ENCODE data around the gene DAZAP1.
"Not testable (repeated sequence)": the region's sequence is repeated elsewhere in the genome, so short reads cannot be mapped to it uniquely, and the experiment has no call there.

DAZAP1 gene

DNA sequence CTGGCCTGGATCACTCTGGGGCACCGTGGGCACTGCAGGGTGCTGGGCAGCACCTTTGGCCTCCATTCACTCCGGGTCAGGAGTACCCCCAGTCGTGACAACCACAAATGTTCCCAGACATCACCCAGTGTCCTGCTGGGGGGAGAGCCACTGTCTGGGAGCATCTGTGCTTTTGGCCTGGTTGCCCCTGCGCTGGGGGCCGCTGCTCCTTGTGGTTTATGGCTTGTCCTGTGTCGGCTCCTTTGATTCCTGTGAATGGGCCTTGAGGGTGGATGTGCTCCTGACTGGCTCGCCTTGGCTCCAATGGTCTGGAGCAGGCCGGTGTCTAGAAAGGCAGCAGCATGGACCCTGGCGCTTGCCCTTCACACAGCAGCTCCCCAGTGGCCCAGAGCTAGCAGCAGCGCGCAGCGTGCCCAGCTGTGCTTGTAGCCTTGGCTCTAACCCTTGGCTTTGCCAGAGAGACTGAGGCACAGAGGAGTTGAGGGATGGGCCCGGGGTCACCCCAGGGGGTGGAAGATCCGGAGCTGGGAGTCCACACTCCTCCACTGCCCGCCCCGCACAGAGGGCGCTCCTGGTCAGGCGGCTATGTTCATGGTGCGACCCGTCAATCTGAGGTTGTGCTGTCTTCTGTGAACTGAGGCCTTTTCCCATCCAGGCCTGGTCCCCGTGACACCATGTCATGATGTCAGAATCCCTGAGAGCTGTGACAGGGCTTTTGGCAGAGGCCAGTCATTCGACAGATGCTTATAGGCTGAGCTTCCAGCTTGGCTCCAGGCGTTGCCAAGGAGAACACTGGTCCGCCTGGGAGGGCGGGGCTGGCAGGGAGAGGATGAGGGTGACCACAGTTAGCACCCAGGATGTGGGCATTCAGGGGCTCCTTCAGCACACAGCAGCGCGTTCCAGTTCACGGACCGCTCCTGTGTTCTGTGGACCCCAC, 4.1 kb downstream of the DAZAP1 start:
- DNase-seq, result no peak

DNA sequence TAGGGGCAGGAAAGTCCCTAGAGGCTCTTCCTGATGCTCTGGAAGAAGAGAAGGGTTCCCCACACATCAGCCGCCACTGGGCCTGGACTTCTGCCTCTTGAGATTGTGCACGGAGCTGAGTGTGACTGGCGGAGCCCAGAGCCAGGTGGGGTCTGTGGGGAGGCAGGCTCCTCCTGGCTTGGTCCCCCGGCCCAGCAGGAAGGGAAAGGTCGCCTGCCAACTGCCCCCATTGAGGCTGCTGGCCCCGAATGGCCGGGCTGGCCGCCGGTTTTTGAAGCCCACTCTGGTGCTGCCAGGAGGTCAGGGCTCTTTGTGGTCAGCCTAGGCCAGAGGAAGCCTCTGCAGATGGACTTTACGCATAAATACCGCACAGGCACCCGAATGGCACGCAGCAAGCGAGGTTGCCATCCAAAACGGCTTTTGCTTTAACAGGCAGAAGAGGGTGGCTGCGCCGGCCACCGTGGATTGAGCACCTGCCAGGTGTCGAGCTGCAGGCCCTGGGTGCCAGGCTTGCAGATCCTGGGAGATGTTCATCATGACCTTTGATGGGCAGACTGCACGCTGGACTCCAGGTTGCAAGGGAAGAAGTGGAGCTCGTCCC, 5.0 kb downstream of the DAZAP1 start:
- no peak for DNase-seq

- DNase-seq, result no peak
Observed at GRCh38 chr19:1412995-1413800, 5.8 kb downstream of the DAZAP1 start.

- no peak for DNase-seq
Observed at GRCh38 chr19:1416014-1416841, 8.8 kb downstream of the DAZAP1 start.

DNA sequence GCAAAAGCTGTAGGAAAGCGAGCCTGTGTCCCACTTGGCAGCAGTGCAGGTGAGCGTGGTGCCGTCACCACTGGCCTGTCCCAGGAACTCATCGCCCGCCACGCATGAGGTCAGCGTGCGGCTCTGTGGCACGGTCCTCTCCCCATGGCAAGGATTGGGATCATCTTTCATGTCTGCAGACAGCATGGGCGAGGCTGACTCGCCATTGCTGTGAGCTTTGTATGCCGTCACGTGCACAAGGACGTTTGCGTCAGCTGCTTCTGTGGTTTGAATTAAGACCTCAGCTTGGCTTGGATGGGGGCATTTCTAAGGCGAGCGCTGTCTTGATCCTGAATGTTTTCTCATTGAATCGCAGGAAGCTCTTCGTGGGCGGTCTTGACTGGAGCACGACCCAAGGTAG, 9.8 kb downstream of the DAZAP1 start:
- DNase-seq, result no peak

GRCh38 chr19:1417681-1418495, 10.5 kb downstream of the DAZAP1 start:
- DNase-seq, result no peak

GRCh38 chr19:1418496-1418775, 11.1 kb downstream of the DAZAP1 start:
- DNase-seq, result no peak

- DNase-seq, result no peak
Observed at GRCh38 chr19:1418951-1419738, 11.8 kb downstream of the DAZAP1 start.

DNA sequence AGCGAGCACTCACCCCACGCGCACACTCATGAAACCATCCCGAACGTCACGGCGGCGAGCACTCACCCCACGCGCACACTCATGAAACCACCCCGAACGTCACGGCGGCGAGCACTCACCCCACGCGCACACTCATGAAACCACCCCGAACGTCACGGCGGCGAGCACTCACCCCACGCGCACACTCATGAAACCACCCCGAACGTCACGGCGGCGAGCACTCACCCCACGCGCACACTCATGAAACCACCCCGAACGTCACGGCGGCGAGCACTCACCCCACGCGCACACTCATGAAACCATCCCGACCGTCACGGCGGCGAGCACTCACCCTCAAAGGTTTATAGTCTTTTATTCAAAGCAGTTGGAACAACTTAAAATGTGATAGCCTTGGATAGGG, 12.7 kb downstream of the DAZAP1 start:
- not testable (repeated sequence) for DNase-seq

GRCh38 chr19:1420590-1420989, 13.2 kb downstream of the DAZAP1 start:
- no peak for DNase-seq

DNA sequence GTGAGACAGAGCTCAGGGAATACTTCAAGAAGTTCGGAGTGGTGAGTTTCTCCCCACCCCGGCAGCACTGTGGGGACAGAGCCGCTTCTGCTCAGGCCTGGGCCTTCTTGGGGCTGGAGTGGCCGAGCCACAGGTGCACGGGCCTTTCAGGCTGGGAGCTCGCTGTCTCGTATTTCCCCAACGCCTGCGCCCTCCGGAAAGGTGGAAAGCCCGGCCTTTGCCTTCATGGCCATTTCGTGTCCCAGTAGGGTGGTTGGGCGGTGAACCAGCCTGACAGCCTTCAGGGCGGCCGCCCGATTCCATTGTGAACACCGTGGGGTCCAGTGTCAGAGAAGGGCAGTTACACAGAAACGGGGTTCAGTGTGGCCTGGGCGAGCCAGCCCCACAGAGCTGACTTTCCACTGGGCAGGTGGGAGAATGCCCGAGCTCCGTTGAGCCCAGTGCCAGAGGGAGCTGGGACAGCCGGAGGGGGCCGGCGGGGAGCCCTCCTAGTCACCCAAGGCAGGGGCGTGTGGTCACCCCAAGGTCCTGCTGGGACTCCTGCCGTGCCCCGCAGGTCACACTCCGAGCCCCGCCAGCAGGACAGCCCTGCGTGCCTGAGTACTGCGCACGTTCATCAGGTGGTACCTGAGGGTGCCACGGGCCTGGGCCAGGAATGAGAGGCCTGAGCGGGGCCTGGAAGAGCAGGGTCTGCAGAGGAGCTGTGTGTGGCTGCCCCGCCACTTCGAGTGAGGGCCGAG, 14.0 kb downstream of the DAZAP1 start:
- no peak for DNase-seq

DNA sequence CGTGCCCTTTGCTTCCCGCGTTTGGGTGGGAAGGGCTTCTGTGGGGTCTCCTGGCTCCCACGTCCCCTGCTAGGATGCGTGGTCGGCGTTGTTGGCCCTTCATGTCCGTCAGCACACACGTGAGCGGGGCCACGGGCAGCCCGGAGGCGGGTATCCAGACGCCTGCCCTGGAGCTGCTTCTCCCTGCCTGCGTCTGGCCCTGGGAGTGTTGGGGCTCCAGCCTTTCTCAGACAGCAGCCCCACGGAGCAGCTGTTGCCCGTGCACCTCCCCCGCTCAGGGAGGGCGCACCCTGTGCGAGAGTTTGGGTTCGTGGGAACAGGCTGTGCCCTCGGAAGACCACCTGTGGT, 14.5 kb downstream of the DAZAP1 start:
- DNase-seq, result no peak

DNA sequence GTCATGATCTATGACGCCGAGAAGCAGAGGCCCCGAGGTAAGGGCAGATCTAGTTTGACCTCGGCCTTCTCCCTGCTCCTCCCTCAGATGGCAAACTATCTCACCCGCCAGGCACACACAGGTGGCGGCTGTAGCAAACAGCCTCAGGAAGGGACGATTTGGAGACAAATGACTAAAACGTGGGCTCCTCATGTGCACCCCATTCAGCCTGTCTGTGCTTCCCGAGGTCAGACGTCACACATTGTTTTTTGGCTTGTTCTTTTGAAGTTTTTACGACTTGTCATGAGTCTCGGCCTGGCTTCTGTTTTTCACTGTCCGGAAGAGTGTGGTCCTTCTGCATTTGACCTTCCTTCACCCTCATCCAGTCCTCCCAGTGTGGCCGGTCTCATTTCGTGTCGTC, 15.0 kb downstream of the DAZAP1 start:
- DNase-seq, result no peak

GRCh38 chr19:1422943-1423342, 15.6 kb downstream of the DAZAP1 start:
- no peak for DNase-seq

GRCh38 chr19:1423436-1424191, 16.2 kb downstream of the DAZAP1 start:
- no peak for DNase-seq

DNA sequence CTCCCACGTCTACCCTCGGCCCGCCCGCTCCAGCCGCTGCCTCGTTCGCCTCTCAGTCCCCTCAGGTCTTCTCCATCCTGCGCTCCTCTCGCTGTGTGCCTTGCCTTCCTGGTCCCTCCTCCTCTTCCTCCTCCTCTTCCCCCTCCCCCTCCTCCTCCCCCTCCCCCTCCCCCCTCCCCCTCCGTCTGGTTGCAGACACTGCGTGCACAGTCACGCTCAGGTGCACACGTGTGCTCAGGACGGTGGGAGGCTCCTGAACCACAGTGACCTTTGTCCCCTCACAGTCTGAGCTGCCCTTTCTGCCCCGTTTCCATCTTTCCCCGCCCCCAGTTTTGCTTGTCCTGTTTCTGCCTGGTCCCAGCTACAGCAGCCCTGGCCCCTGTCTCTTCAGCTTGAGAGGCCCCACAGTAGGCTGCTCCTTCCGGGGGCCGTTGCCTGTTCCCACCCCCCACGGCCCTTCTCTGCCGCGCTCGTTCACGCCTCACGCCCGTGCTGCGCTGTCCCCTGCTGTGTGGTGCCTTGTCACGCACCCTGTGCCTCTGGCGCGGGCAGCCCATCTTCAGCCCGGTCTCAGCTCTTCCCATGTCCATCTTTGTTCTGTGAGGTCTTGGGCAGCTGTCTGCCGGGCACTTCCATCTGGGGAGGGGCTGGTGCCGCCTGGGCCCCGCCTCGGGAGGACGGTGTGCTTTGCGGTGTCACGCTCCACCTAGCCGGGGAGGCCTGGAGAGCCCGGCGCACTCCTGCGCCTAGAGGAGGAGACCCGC, 17.0 kb downstream of the DAZAP1 start:
- no peak for DNase-seq

- no peak for DNase-seq
Observed at GRCh38 chr19:1425102-1425837, 17.9 kb downstream of the DAZAP1 start.

DNA sequence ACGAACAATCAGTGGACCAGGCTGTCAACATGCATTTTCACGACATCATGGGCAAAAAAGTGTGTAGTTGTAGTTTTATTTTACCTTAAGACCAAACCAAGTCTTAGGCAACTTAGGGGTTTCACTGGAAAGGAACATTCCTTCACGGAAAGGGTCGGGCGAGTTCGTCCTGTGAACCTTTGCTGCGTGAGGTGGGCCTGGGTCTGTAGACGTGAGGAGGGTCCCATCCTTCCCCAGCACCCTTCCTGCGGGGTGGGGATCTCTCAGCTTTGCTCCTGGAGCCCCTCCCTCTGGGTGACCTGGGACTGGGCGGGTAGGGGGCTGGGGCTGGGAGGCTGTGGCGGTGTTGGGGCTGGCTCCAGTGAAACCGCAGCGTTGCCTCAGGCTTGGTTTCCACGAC, 18.5 kb downstream of the DAZAP1 start:
- DNase-seq, result no peak
